ENCODE data around the gene OR4P4.

DNA sequence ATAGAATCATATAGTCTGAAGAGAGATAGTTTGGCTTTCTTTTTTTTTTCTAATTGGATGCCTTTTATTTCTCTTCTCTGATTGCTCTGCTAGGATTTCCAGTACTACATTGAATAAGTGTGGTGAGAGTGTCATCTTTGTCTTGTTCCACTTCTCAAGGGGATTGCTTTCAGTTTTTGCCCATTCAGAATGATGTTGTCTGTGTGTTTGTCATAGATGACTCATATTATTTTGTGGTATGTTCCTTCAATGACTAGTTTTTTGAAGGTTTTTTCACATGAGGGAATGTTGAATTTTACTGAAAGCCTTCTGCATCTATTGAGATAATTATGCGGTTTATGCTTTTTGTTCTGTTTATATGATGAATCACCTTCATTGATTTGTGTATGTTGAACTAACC is 10.4 kb upstream of the OR4P4 start:
- TF ChIP-seq, protein P1, sequence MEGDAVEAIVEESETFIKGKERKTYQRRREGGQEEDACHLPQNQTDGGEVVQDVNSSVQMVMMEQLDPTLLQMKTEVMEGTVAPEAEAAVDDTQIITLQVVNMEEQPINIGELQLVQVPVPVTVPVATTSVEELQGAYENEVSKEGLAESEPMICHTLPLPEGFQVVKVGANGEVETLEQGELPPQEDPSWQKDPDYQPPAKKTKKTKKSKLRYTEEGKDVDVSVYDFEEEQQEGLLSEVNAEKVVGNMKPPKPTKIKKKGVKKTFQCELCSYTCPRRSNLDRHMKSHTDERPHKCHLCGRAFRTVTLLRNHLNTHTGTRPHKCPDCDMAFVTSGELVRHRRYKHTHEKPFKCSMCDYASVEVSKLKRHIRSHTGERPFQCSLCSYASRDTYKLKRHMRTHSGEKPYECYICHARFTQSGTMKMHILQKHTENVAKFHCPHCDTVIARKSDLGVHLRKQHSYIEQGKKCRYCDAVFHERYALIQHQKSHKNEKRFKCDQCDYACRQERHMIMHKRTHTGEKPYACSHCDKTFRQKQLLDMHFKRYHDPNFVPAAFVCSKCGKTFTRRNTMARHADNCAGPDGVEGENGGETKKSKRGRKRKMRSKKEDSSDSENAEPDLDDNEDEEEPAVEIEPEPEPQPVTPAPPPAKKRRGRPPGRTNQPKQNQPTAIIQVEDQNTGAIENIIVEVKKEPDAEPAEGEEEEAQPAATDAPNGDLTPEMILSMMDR (IDR thresholded peaks at IDR 0.05): no peak
- TF ChIP-seq POLR2A (IDR thresholded peaks at IDR 0.05): no peak

Measured in Peyer's patch (tissue), 4 donors.